NCI-H748 treated with DMSO at 0.1 percent for 48 hours (cell line): ENCODE data around the gene TBC1D22B.
"Not testable (repeated sequence)": the region's sequence is repeated elsewhere in the genome, so short reads cannot be mapped to it uniquely, and the experiment has no call there.

ENCODE experiments used
- DNase-seq: peaks from one replicate; lab custom pipeline; 2025; lab: John Stamatoyannopoulos, UW

TBC1D22B gene

DNA sequence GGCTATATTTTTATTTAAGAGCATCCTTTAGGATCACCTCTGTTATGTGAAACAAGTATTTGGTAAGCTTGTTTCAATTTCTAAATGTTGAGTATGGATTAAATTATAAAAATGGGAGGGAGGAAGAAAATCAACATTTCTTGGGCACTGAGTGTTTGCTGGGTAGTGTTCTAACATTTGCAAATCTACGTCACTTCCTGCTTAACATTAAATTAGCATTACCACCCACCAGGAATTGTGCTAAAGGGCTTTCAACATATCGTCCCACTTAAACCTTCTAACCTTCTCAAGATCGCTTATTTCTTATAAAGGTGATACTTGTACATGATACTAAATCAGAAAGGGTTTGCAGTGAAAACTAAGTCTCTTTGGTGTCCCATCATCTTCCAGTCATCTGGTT, 8.3 kb downstream of the TBC1D22B start:
- no peak for DNase-seq

- no peak for DNase-seq
Measured at GRCh38 chr6:37269105-37269504, 11.5 kb downstream of the TBC1D22B start.

DNA sequence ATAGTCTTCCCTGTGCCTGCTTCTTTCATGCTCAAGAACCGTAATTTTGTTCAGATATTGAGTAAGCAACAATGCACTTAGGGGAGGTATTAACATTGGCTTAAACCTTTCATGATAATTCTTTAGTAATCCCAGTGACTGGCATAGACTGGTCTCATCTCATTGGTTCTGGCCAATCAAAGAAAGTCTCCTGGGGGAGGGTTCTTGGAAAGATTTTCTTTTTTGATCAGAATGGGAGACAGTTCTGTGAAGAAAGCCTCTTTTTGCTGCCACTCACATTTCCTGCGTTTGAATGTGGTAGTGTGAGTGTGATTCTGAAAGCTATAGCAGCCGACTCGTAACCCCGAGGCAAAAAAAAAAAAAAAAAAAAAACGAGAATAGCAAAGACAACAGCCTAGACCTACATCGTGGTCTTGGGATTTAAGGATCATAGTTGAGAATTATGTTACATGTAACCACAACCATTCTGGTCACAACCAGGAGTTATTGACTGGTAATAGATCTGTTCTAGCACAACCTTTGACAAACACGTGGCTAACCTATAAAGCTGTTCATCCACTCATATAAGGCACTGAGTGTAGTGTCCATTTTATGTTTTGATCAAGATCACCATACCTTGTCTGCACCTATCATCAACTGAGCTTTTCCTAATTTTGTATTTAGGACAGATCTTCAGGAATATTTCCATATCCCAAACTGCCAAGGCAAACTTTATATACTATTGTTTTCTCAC, 15.4 kb downstream of the TBC1D22B start:
- no peak for DNase-seq

DNA sequence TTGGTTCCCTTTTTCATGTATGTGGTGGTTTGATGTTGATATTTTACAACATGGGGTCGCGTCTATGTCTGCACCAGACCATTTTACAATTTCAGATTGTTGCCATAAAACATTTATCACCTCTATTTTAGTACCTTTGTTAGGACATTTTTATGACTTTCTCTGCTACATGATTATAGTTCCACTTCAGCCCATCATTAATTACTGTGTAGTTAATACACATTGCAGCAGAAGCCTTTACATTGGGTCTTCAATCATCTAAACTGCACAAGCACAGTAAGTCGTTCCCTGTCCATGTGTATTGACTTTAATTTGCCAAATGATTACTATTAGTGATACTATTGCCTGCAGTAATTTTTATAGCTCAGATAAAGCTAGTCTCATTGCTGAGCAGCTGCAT, 16.1 kb downstream of the TBC1D22B start:
- no peak for DNase-seq

- no peak for DNase-seq
Measured at GRCh38 chr6:37275350-37275749, 17.8 kb downstream of the TBC1D22B start.

DNA sequence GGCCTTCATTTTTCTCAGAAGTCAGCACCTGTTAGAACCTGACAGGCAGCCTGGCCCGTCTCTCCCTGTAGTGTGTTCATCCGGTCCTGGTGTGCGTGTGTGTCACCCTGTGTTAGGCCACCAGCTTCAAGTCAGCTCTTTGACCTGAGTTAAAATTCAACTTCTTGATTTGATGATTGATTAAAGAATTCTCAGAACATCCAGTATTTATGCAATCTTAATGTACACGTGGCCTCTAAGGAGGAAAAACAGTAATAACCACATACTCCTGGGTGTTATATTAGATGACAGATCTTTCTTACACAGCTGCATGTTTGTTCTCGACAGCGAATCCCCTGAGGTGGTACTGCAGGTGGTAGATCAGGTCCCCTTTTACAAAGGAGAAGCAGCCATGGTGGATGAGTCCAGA, 19.4 kb downstream of the TBC1D22B start:
- DNase-seq: no peak

GRCh38 chr6:37279366-37280134, 22.0 kb downstream of the TBC1D22B start:
- DNase-seq: no peak

- DNase-seq: no peak
Measured at GRCh38 chr6:37280162-37280887, 22.8 kb downstream of the TBC1D22B start.

DNA sequence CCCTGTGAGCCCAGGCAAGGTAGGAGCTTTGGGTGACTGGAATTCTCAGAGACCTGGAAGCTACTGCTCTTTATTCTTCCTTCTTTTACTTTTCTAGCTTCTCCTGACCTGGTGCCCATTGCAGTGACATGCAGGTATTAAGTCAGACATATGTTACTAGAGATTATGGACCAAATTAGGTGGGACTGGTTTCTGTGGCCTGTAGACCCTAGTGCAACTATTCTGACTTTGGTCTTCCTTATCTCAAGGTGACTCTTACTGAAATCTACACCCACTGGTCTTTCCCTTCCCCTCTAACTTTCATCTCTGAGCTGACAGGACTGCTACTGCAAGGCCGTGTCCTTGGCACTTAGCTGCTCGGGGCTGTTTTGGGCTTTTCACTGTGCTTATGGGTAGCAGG, 24.8 kb downstream of the TBC1D22B start:
- no peak for DNase-seq

GRCh38 chr6:37283268-37283667, 25.7 kb downstream of the TBC1D22B start:
- DNase-seq: no peak

- no peak for DNase-seq
Measured at GRCh38 chr6:37283671-37284151, 26.1 kb downstream of the TBC1D22B start.

DNA sequence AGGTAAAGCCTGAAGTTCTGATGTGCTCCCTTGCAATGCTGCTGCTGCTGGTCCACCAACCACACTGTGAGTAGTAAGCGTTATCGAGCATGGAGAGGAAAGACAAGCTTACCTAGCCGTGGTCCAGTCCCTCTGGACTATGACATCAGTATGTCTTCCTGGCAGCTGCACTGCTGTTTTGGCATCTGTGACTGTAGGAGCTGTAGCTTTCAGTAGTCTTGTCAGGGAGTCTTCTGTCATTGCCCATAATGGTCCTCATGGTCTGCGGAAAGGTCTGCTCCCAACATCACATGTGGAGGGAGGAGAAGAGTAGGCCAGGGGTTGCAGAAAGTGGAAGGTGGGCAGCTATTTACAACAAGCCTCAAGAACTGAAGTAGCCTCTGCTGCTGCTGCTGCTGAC, 27.2 kb downstream of the TBC1D22B start:
- no peak for DNase-seq

- DNase-seq: no peak
Measured at GRCh38 chr6:37285861-37286311, 28.3 kb downstream of the TBC1D22B start.

- DNase-seq: no peak
Measured at GRCh38 chr6:37287519-37288157, 30.1 kb downstream of the TBC1D22B start.

DNA sequence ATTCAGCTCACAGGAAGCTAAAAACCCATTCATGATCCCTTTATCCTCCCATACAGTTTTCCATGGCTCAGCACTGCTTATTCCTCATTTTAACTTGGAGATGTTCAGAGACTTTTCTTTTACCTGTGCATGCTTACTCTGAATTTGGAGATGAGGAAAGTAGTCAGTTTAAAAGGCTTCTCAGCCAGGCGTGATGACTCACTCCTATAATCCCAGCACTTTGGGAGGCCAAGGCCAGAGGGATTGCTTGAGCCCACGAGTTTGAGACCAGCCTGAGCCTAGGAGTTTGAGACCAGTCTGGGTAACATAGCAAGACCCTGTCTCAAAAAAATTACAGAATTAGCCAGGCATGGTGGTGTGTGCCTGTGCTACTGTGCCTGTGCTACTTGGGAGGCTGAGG, 30.7 kb downstream of the TBC1D22B start:
- no peak for DNase-seq

DNA sequence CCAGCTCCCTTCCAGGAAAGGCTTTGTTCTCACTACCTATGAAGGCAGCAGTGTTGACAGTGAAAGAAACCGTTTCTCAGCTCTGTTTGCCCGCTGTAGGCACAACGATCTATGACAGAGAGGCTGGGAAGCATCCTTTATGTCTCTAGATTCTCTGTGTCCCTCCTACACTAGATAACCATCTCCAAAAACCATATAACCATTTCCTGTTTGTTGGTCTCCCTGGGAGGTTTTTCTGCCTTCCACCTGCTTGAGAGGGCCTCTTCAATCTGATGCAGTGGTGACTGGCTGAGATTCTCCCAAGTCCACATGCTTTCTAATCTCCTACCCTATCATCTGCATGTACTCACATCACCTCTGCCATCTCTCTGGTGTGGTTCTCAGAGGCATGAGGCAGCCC, 32.4 kb downstream of the TBC1D22B start:
- DNase-seq: no peak

DNA sequence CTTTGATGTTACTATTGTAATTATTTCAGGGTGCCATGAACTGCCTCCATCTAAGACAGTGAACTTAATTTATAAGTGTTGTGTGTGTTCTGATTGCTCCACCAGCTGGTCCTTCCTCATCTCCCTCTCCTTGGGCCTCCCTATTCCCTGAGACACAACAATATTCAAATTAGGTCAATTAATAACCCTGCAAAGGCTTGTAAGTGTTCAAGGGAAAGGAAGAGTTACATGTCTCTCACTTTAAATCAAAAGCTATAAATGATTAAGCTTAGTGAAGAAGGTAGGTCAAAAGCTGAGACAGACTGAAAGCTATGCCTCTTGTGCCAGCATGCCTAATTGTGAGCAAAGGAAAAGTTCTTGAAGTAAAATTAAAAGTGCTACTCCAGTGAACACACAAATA, 35.9 kb downstream of the TBC1D22B start:
- DNase-seq: no peak

DNA sequence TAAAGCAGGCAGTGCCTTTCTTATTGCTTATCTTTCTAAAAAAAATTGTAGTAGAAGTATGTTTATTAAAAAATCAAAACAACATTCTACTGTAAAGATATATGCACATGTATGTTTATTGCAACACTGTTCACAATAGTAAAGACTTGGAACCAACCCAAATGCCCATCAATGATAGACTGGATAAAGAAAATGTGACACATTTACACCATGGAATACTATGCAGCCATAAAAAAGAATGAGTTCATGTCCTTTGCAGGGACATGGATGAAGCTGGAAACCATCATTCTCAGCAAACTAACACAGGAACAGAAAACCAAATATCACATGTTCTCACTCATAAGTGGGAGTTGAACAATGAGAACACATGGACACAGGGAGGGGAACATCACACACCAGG, 40.1 kb downstream of the TBC1D22B start:
- not testable (repeated sequence) for DNase-seq

- no peak for DNase-seq
Measured at GRCh38 chr6:37298958-37299357, 41.4 kb downstream of the TBC1D22B start.

GRCh38 chr6:37299990-37300389, 42.4 kb downstream of the TBC1D22B start:
- DNase-seq: no peak

DNA sequence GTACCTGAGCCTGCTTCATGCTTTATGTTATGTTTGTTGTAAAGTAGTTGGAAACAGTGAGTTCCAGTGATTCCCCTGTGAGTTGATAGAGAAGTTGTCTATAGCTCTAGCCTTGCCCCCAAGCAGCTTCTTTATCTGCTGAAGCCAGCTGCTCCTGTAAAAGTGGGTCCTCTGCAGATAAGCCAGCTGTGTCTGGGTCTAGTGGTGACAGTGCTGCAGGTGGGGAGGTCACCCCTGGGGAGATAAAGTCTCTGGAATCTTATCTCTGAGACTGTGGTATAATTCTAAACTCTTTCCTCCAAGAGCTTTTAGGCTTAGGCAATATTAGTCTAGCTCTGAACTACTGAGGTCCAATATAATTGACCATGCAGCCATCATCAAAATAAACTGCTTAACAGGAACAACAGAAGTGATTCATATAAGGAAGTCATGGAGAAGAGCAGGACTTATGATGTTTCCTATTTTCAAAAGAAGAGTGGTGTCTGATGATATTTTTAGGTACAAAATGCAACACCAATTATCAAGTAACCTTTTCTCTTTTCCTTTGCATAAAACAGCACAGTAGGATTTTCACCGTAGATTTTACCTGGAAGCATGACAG, 44.6 kb downstream of the TBC1D22B start:
- DNase-seq: no peak
